HG02763 (cell line): ENCODE data around the gene COL21A1.
A peak's percentile ranks its signal among the peaks of the same experiment; 100 is the strongest.
"Not testable (repeated sequence)": the region's sequence is repeated elsewhere in the genome, so short reads cannot be mapped to it uniquely, and the experiment has no call there.

Experiments used
- ATAC-seq: cut with Tn5 transposase; IDR thresholded peaks from one replicate; pipeline ENCODE4 v1.9.1; 2021; ENCODE audit warnings: mild to moderate bottlenecking, moderate library complexity; ENCODE audit not compliant: unreplicated experiment

The COL21A1 gene

GRCh38 chr6:56246881-56247653 is at the start of gene COL21A1:
COL21A1 (minus strand) TSS chr6:56247580; CDS start chr6:56182618, 64,962 bp downstream.
- no peak for ATAC-seq

- ATAC-seq, result no peak
Measured at GRCh38 chr6:56293781-56294180, 46.4 kb upstream of the COL21A1 start.

- no peak for ATAC-seq
Measured at GRCh38 chr6:56292505-56293181, 45.3 kb upstream of the COL21A1 start.

- ATAC-seq, result no peak
Measured at GRCh38 chr6:56291302-56291917, 44.0 kb upstream of the COL21A1 start.

- ATAC-seq, result no peak
Measured at GRCh38 chr6:56289721-56290120, 42.3 kb upstream of the COL21A1 start.

- no peak for ATAC-seq
Measured at GRCh38 chr6:56288347-56288746, 41.0 kb upstream of the COL21A1 start.

- ATAC-seq, result no peak
Measured at GRCh38 chr6:56282391-56282790, 35.0 kb upstream of the COL21A1 start.

- ATAC-seq, result no peak
Measured at GRCh38 chr6:56280126-56280525, 32.7 kb upstream of the COL21A1 start.

GRCh38 chr6:56279331-56280080 is 32.1 kb upstream of the COL21A1 start:
- peak; percentile 50 for ATAC-seq

GRCh38 chr6:56278171-56278591 is 30.8 kb upstream of the COL21A1 start:
- ATAC-seq, result no peak

- ATAC-seq, result no peak
Measured at GRCh38 chr6:56270812-56271441, 23.5 kb upstream of the COL21A1 start.

- ATAC-seq, result no peak
Measured at GRCh38 chr6:56268266-56268665, 20.9 kb upstream of the COL21A1 start.

- ATAC-seq, result no peak
Measured at GRCh38 chr6:56266011-56266410, 18.6 kb upstream of the COL21A1 start.

GRCh38 chr6:56263596-56264315 is 16.4 kb upstream of the COL21A1 start:
- ATAC-seq, result no peak

- ATAC-seq, result not testable (repeated sequence)
Measured at GRCh38 chr6:56260593-56260992, 13.2 kb upstream of the COL21A1 start.

- no peak for ATAC-seq
Measured at GRCh38 chr6:56259234-56260077, 12.1 kb upstream of the COL21A1 start.

GRCh38 chr6:56255349-56255748 is 8.0 kb upstream of the COL21A1 start:
- no peak for ATAC-seq

GRCh38 chr6:56250266-56250665 is 2.9 kb upstream of the COL21A1 start:
- no peak for ATAC-seq

- ATAC-seq, result no peak
Measured at GRCh38 chr6:56247654-56248122, 308 bp upstream of the COL21A1 start.
